Right atrium auricular region (tissue), 2 donors: ENCODE results near the gene MYOM3. TPM values are rescaled to one million over a fixed set of nuclear protein-coding genes. Genes with fewer than 3 reads are reported as not detected.
A peak's percentile ranks its signal among the peaks of the same experiment; 100 is the strongest.
"Not testable (repeated sequence)": the region's sequence is repeated elsewhere in the genome, so short reads cannot be mapped to it uniquely, and the experiment has no call there.

Experiments used
- DNase-seq: peaks from one replicate; pipeline ENCODE4 v3.0.0-alpha.2; 2019; ENCODE audit warnings: low spot score
- H3K27ac ChIP-seq, 2 donors: fragments of 200-600 bp; sonication (generic); 1 replicate in 1 of 2; 2 replicates in 1 of 2; pipeline ENCODE4 v1.5.1; 2016 to 2019
- H3K27me3 ChIP-seq, 2 donors: fragments of 200-600 bp; sonication (generic); one replicate each; pipeline versions ENCODE4 v1.5.1 to v1.6.0; 2017 to 2019
- H3K36me3 ChIP-seq: fragments of 200-600 bp; sonication (generic); one replicate; pipeline ENCODE4 v1.5.1; 2016
- H3K4me1 ChIP-seq, 2 donors: fragments of 200-600 bp; sonication (generic); one replicate each; pipeline versions ENCODE4 v1.5.1 to v1.6.0; 2017 to 2019
- H3K4me3 ChIP-seq, 2 donors: fragments of 200-600 bp; sonication (generic); 1 replicate in 1 of 2; 2 replicates in 1 of 2; pipeline ENCODE4 v1.5.1; 2017 to 2019; ENCODE audit warnings: mild to moderate bottlenecking in 1 of 2, moderate library complexity in 1 of 2
- H3K9me3 ChIP-seq, 2 donors: fragments of 200-600 bp; sonication (generic); one replicate each; pipeline ENCODE4 v1.5.1; 2019
- total RNA-seq, 2 donors: library from RNA; depleted of rRNA; stranded (reverse); fragments of >200 nt; gene quantifications; one replicate each; pipeline ENCODE4 v1.1.0, GENCODE V29; 2016
- TF ChIP-seq, protein P1 (sequence below), 2 donors: fragments of 200-600 bp; sonication (generic); IDR thresholded peaks; one replicate each; pipeline ENCODE4 v1.5.1; 2019; ENCODE audit warnings: antibody characterized with exemption in 2 of 2

MYOM3 gene
- total RNA-seq, 2 donors from 2014 or later: 98.7 to 241 TPM

DNA sequence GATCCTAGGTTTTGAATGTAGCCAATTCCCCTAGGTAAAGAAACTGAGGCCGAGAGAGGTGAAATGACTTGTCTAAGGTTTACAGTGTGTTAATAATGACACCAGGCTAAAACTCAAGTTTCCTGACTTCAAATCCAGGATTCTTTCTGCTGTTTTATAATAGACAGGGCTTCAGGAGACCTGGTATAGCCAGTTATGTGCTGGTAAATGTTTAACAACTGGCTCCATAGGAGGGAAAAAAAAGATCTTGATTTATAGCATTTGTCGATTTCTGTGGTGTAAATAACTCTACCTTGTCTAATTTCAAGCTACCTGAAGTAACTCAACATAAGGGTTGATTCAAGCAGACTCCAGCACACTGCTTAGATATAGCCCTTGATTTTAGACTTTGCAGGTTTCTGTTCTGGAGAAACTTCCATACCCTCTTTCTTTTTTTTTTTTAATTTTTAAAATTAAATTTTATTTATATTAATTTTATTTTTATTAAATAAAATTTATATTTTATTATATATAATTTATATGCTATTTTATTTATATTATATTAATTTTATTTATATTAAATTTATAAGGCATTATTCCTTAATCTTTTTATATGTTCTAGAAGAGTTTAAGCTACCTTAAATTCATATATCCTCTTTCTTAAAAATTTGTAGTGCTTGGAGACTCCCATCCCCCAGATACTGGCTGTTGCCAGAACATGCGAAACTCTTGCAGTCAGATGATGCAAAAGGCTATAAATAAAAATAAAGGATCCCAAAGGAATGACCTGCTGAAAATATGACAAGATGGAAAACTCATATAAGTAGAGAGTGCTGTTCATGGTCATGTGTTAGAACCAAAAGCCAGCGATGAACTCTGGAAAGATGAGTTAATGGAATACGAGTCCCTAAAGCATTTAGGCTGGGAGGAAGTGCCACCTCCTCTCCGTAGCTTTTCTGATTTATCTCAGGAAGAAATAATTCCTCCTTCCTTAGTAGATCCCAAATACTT lies 96.4 kb downstream of the MYOM3 start:
- H3K4me3 ChIP-seq: no peak overlapping the region
- H3K9me3 ChIP-seq: no peaks in the 10 kb centered on the region
- no peak for DNase-seq
- H3K27me3 ChIP-seq: no peaks in the 10 kb centered on the region
- H3K36me3 ChIP-seq: no peaks in the 10 kb centered on the region
- H3K27ac ChIP-seq: peak overlapping the region; percentile 67 to 87
- TF ChIP-seq, protein P1, sequence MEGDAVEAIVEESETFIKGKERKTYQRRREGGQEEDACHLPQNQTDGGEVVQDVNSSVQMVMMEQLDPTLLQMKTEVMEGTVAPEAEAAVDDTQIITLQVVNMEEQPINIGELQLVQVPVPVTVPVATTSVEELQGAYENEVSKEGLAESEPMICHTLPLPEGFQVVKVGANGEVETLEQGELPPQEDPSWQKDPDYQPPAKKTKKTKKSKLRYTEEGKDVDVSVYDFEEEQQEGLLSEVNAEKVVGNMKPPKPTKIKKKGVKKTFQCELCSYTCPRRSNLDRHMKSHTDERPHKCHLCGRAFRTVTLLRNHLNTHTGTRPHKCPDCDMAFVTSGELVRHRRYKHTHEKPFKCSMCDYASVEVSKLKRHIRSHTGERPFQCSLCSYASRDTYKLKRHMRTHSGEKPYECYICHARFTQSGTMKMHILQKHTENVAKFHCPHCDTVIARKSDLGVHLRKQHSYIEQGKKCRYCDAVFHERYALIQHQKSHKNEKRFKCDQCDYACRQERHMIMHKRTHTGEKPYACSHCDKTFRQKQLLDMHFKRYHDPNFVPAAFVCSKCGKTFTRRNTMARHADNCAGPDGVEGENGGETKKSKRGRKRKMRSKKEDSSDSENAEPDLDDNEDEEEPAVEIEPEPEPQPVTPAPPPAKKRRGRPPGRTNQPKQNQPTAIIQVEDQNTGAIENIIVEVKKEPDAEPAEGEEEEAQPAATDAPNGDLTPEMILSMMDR (IDR thresholded peaks at IDR 0.05): no peak
- peaks cover 0 to 53% of the 10 kb centered on the region in 2 donors for H3K4me1 ChIP-seq

DNA sequence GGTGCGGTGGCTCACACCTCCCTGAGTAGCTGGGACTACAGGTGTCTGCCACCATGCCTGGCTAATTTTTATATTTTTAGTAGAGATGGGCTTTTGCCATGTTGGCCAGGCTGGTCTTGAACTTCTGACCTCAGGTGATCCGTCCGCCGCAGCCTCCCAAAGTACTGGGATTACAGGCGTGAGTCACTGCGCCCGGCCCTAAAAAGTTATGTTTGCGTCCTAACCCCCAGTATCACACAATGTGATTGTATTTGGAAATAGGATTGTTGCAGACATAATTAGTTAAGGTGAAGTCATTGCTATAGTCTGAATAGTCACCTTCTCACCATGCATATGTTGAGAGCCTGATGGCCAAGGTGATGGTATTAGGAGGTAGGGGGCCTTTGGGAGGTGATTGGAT lies 99.1 kb downstream of the MYOM3 start:
- H3K27me3 ChIP-seq, DNase-seq, H3K4me3 ChIP-seq, H3K27ac ChIP-seq, H3K9me3 ChIP-seq, H3K36me3 ChIP-seq: not testable (repeated sequence)
- H3K4me1 ChIP-seq: peaks cover 0 to 35% of the 10 kb centered on the region in 2 donors

DNA sequence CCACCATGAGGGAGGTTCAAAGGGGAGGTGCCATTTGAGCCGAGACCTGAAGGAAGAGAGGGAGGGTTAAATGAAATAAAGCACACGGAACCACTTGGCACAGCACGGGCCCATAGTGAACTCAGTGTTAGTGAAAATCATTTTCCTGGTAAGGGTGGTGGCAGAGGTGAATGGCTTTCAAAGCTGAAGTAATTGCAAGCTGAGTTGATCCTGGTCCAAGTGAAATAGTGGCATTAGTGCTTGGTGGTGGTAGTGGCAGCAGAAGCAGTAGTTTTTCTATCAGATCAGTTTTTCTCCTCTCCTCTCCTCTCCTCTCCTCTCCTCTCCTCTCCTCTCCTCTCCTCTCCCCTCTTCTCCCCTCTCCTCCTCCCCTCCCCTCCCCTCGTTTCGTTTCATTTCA lies 101.3 kb downstream of the MYOM3 start:
- Histone ChIP-seq H3K4me1 (peaks cover 0 to 14% of the 10 kb centered on the region in 2 donors), H3K9me3 (peaks cover 0 to 9% of the 10 kb centered on the region in 2 donors), H3K27me3 (no peaks in the 10 kb centered on the region), H3K36me3 (no peaks in the 10 kb centered on the region), H3K4me3 (no peak overlapping the region), H3K27ac (no peak overlapping the region)
- TF ChIP-seq, protein P1 (IDR thresholded peaks at IDR 0.05): no peak
- no peak for DNase-seq

DNA sequence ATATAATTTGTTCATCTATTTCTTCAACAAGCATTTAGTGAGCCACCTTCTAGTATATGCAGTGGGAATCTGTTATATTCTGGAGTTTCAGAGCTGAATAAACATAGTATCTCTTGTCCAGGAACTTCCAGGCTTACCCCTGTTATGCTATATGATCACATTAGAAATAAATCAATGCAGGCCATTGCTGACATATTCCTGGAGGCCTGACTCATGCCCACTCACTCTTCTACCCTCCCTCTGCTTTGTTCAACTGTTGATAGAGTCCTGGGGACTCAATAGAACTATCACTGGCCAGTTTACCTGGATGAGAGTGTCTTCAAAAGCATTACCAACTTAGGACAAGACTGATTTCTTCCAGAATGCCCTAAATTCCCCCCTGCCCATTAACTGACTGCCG lies 102.5 kb downstream of the MYOM3 start:
- no peak overlapping the region for H3K27ac ChIP-seq
- TF ChIP-seq, protein P1 (IDR thresholded peaks at IDR 0.05): no peak
- peaks cover 0 to 8% of the 10 kb centered on the region in 2 donors for H3K4me1 ChIP-seq
- no peak overlapping the region for H3K4me3 ChIP-seq
- no peaks in the 10 kb centered on the region for H3K36me3 ChIP-seq
- H3K27me3 ChIP-seq: no peaks in the 10 kb centered on the region
- no peak for DNase-seq
- H3K9me3 ChIP-seq: peaks cover 0 to 9% of the 10 kb centered on the region in 2 donors

DNA sequence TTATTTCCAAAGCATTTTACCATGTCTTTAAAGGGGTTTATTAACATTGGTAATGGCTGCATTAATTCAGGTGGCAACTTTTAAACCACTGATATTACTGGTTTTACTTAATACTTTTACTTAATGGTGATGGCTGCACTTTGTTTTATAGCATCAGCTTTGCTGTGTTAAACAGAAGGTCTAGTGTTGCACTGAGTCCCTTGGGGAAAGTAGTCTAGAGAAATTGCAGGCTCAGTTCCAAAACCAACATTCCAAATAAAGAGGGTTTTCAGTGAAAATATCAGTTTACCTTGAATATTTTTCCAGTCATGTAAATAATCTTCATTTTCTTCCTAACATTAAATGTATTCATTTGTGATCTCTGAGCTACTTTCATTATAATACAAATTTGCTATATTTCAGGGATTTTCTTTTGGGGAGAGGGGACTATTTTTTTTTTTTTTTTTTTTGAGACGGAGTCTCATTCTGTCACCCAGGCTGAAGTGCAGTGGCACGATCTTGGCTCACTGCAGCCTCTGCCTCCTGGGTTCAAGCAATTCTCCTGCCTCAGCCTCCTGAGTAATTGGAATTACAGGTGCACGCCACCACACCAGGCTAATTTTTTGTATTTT lies 103.3 kb downstream of the MYOM3 start:
- peak overlapping the region in 1 of 2 donors; percentile 35 for H3K27ac ChIP-seq
- not testable (repeated sequence) for DNase-seq, H3K4me1 ChIP-seq, H3K4me3 ChIP-seq, H3K9me3 ChIP-seq, H3K36me3 ChIP-seq, H3K27me3 ChIP-seq

DNA sequence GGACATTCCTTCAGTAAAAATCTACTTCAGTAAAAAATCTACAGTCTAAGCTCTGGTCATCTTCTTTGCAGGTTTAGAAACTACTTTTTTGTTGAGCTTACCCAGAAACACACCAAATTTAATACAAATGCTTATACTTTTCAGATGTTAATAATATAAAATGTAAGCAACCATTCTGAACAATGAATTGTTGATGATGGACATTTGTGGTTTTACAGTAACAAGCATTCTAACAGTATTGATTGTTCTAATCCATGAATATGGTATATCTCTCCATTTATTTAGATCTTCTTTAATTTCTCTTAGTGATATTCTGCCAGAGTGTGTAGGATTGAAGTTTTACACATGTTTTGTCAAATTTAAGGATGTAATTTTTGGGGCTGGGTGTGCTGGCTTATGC lies 104.9 kb downstream of the MYOM3 start:
- Histone ChIP-seq H3K9me3 (peaks cover 0 to 9% of the 10 kb centered on the region in 2 donors), H3K27ac (no peak overlapping the region), H3K27me3 (no peaks in the 10 kb centered on the region), H3K4me1 (peaks cover 0 to 8% of the 10 kb centered on the region in 2 donors), H3K4me3 (no peak overlapping the region), H3K36me3 (no peaks in the 10 kb centered on the region)
- TF ChIP-seq, protein P1 (IDR thresholded peaks at IDR 0.05): no peak
- DNase-seq: no peak

Other genes starting within 250 kb of the MYOM3 start
- 10 to 100 TPM; 17.0 to 21.0 TPM for gene FUCA1, start 243.8 kb downstream of the MYOM3 start, total RNA-seq
- under 1 TPM in 1 of 2 donors, not detected in 1; 0.04 TPM for gene CNR2, start 198.8 kb downstream of the MYOM3 start, total RNA-seq
- 100 to 1,000 TPM in 1 of 2 donors, 10 to 100 TPM in 1; 92.3 to 105 TPM for gene PNRC2, start 152.3 kb downstream of the MYOM3 start, total RNA-seq
- 10 to 100 TPM; 38.6 to 43.1 TPM for gene SRSF10, start 131.8 kb downstream of the MYOM3 start, total RNA-seq
- gene IL22RA1, start 31.0 kb upstream of the MYOM3 start, total RNA-seq: under 1 TPM; 0.15 to 0.24 TPM
- 1 to 10 TPM; 3.7 to 6.2 TPM for gene IFNLR1, start 75.2 kb upstream of the MYOM3 start, total RNA-seq
- under 1 TPM in 1 of 2 donors, not detected in 1; 0.24 TPM for gene GRHL3, start 207.2 kb upstream of the MYOM3 start, total RNA-seq